Osteocyte (in vitro differentiated cells): ENCODE measurements around the gene NIM1K. TPM values are rescaled to one million over a fixed set of nuclear protein-coding genes. Genes with fewer than 3 reads are reported as not detected.
"Not testable (repeated sequence)": the region's sequence is repeated elsewhere in the genome, so short reads cannot be mapped to it uniquely, and the experiment has no call there.

Experiments used
- DNase-seq: peaks from one replicate; pipeline ENCODE4 v3.0.0; 2021; ENCODE audit warnings: mixed read lengths; ENCODE audit not compliant: unreplicated experiment; ENCODE audit errors: extremely low spot score
- H3K27ac Mint-ChIP-seq: one replicate; pipeline ENCODE4 v1.8.0; 2021; ENCODE audit warnings: mild to moderate bottlenecking, mixed read lengths; ENCODE audit not compliant: unreplicated experiment
- H3K27me3 Mint-ChIP-seq: one replicate; pipeline ENCODE4 v1.8.0; 2021; ENCODE audit warnings: mixed read lengths; ENCODE audit not compliant: unreplicated experiment
- H3K36me3 Mint-ChIP-seq: one replicate; pipeline ENCODE4 v1.8.0; 2021; ENCODE audit warnings: mixed read lengths; ENCODE audit not compliant: unreplicated experiment
- H3K4me1 Mint-ChIP-seq: one replicate; pipeline ENCODE4 v1.8.0; 2021; ENCODE audit warnings: mixed read lengths; ENCODE audit not compliant: unreplicated experiment
- H3K4me3 Mint-ChIP-seq: one replicate; pipeline ENCODE4 v1.8.0; 2021; ENCODE audit warnings: mild to moderate bottlenecking, moderate library complexity, mixed read lengths; ENCODE audit not compliant: unreplicated experiment
- H3K9me3 Mint-ChIP-seq: one replicate; pipeline ENCODE4 v1.8.0; 2021; ENCODE audit warnings: mixed read lengths; ENCODE audit not compliant: unreplicated experiment
- CTCF ChIP-seq: fragments of 200-600 bp; sonication (generic); IDR thresholded peaks from 2 replicates; pipeline ENCODE4 v1.5.0; 2021; ENCODE audit warnings: antibody characterized with exemption, mild to moderate bottlenecking, moderate library complexity
- total RNA-seq: library from RNA; stranded (reverse); gene quantifications from 2 replicates; pipeline ENCODE4 v1.2.1, GENCODE V29; 2021

NIM1K gene
- total RNA-seq, 1 donor from 2014 or later: 0.43 TPM

- no peaks in the 10 kb centered on the region for H3K4me1 Mint-ChIP-seq
- no peaks in the 10 kb centered on the region for H3K27me3 Mint-ChIP-seq
- no peak for TF ChIP-seq CTCF
- no peak overlapping the region for H3K4me3 Mint-ChIP-seq
- H3K36me3 Mint-ChIP-seq: peaks cover 17% of the 10 kb centered on the region
- no peak for DNase-seq
- H3K27ac Mint-ChIP-seq: no peak overlapping the region
- H3K9me3 Mint-ChIP-seq: no peaks in the 10 kb centered on the region
These were observed 35.6 kb upstream of the NIM1K start for GRCh38 chr5:43156388-43156787.

GRCh38 chr5:43157068-43157467 is 35.0 kb upstream of the NIM1K start:
- Mint-ChIP-seq H3K4me3 (no peak overlapping the region), H3K9me3 (no peaks in the 10 kb centered on the region), H3K27me3 (no peaks in the 10 kb centered on the region), H3K27ac (no peak overlapping the region), H3K36me3 (peaks cover 19% of the 10 kb centered on the region), H3K4me1 (no peaks in the 10 kb centered on the region)
- DNase-seq: no peak
- no peak for TF ChIP-seq CTCF

GRCh38 chr5:43161244-43161643 is 30.8 kb upstream of the NIM1K start:
- DNase-seq: no peak
- Mint-ChIP-seq H3K36me3 (peaks cover 31% of the 10 kb centered on the region), H3K27me3 (no peaks in the 10 kb centered on the region), H3K4me3 (no peak overlapping the region), H3K9me3 (no peaks in the 10 kb centered on the region), H3K27ac (no peak overlapping the region), H3K4me1 (no peaks in the 10 kb centered on the region)
- TF ChIP-seq CTCF: no peak

- not testable (repeated sequence) for H3K27me3 Mint-ChIP-seq, H3K4me3 Mint-ChIP-seq, H3K27ac Mint-ChIP-seq, H3K4me1 Mint-ChIP-seq, DNase-seq, H3K9me3 Mint-ChIP-seq
- H3K36me3 Mint-ChIP-seq: peaks cover 27% of the 10 kb centered on the region
These were observed 27.2 kb upstream of the NIM1K start for GRCh38 chr5:43164801-43165200.

- no peak overlapping the region for H3K4me3 Mint-ChIP-seq
These were observed 26.7 kb upstream of the NIM1K start for GRCh38 chr5:43165323-43165722.

More at GRCh38 chr5:43165323-43165722, 26.7 kb upstream of the NIM1K start:
- Mint-ChIP-seq H3K27ac (no peak overlapping the region), H3K9me3 (no peaks in the 10 kb centered on the region), H3K4me1 (no peaks in the 10 kb centered on the region), H3K36me3 (peaks cover 28% of the 10 kb centered on the region), H3K27me3 (no peaks in the 10 kb centered on the region)
- no peak for DNase-seq
- TF ChIP-seq CTCF: no peak
